ENCODE measurements around the gene PPP1CC. TPM values are rescaled to one million over a fixed set of nuclear protein-coding genes. Genes with fewer than 3 reads are reported as not detected.

The PPP1CC gene
- total RNA-seq, 3 donors from 2014 or later (not counting 1 experiment from before 2014, with no cell fraction given): 114 to 121 (median 117) TPM

DNA sequence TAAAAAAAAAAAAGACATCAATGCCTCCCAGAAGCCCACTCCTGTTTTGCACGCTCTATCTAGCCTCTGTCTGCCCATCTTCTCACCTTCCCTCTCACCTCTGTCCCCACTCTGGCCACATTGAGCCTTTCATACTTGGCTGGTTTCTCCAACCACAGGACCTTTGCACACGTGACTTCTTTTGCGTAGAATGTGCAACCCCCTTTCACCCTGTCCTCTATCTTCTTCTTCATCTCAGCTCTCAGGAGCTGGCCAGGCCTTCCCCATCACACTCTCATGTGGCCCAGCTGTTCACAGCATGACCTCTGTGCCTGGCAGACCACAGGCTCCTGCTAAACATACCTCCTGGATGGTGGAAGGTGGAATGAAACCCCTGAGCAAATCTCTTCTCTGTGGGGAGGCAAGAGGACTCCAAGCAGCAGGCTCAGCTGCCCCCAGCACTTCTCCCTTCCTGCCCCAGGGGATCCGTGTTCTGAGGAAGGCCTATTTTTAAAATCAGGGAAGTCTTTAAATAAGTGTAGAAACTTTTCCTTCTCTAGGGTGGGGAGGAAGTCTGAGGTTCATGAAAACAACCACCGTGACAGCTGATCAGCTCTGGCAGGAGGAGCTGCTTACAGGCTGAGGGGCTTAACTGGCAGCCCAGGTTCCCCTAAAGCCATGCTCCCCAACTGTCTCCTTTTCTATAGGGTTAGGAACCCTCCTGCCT, 65.3 kb downstream of the PPP1CC start:
- Mint-ChIP-seq H3K4me1 (peaks cover 52 to 63% of the 10 kb centered on the region in 2 donors), H3K36me3 (no peaks in the 10 kb centered on the region), H3K9me3 (peaks cover 0 to 3% of the 10 kb centered on the region in 2 donors), H3K27ac (peak overlapping the region; percentile 87 to 96), H3K4me3 (peak overlapping the region; percentile 90), H3K27me3 (ENCODE audit: low read depth in 2 of 2) (no peaks in the 10 kb centered on the region)
- TF ChIP-seq, protein P1, sequence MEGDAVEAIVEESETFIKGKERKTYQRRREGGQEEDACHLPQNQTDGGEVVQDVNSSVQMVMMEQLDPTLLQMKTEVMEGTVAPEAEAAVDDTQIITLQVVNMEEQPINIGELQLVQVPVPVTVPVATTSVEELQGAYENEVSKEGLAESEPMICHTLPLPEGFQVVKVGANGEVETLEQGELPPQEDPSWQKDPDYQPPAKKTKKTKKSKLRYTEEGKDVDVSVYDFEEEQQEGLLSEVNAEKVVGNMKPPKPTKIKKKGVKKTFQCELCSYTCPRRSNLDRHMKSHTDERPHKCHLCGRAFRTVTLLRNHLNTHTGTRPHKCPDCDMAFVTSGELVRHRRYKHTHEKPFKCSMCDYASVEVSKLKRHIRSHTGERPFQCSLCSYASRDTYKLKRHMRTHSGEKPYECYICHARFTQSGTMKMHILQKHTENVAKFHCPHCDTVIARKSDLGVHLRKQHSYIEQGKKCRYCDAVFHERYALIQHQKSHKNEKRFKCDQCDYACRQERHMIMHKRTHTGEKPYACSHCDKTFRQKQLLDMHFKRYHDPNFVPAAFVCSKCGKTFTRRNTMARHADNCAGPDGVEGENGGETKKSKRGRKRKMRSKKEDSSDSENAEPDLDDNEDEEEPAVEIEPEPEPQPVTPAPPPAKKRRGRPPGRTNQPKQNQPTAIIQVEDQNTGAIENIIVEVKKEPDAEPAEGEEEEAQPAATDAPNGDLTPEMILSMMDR (IDR thresholded peaks at IDR 0.05): no peak
- WGBS (ENCODE audit: insufficient coverage): 9% methylated on average over 4 of the region's 5 CpGs
- Histone ChIP-seq H3K27ac (ENCODE audit: low read length) (peak overlapping the region; percentile 66), H3K4me1 (ENCODE audit: control insufficient read depth, insufficient read depth, low read length) (peaks cover 62% of the 10 kb centered on the region), H3K9me3 (ENCODE audit: control insufficient read depth, insufficient read depth, low read length) (no peaks in the 10 kb centered on the region), H3K27me3 (ENCODE audit: control insufficient read depth, insufficient read depth, low read length) (no peaks in the 10 kb centered on the region), H3K4me3 (ENCODE audit: low read length) (no peak overlapping the region), H3K36me3 (ENCODE audit: control insufficient read depth, insufficient read depth, low read length) (peaks cover 7% of the 10 kb centered on the region)
- intact Hi-C loops (cut with micrococcal nuclease): no loop called here
- peak; percentile 73 to 84 (median 78) for ATAC-seq
- DNase-seq: peak in 1 of 2 donors; percentile 41

DNA sequence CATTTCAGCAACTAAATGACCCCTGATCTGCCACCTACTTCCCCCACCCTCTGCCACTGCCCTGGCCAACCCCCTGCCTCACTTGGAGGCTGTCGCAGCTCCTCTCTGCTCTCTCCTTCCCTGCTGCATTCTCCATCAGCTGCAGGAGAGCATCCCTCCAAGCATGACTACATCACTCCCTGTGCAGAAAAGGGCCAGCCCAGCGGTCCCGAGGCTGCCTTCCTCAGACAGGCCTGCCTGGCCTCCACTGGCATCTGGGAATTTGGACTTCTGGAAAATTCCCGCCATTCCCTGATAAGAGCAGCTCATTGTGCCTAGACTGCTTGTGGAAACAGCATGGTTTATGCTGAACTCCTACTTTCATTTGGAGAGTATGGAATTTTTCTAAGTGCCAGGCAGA, 66.5 kb downstream of the PPP1CC start:
- Mint-ChIP-seq H3K36me3 (no peaks in the 10 kb centered on the region), H3K27ac (peak overlapping the region; percentile 87 to 96), H3K9me3 (peaks cover 0 to 3% of the 10 kb centered on the region in 2 donors), H3K27me3 (ENCODE audit: low read depth in 2 of 2) (no peaks in the 10 kb centered on the region), H3K4me3 (no peak overlapping the region), H3K4me1 (peaks cover 46 to 57% of the 10 kb centered on the region in 2 donors)
- TF ChIP-seq, protein P1 (IDR thresholded peaks at IDR 0.05): no peak
- intact Hi-C loops (cut with micrococcal nuclease): no loop called here
- H3K36me3 ChIP-seq (ENCODE audit: control insufficient read depth, insufficient read depth, low read length): peaks cover 6% of the 10 kb centered on the region
- H3K4me3 ChIP-seq (ENCODE audit: low read length): no peak overlapping the region
- peak overlapping the region; percentile 66 for H3K27ac ChIP-seq (ENCODE audit: low read length)
- H3K27me3 ChIP-seq (ENCODE audit: control insufficient read depth, insufficient read depth, low read length): no peaks in the 10 kb centered on the region
- H3K9me3 ChIP-seq (ENCODE audit: control insufficient read depth, insufficient read depth, low read length): no peaks in the 10 kb centered on the region
- DNase-seq (no peak), ATAC-seq (no peak)
- 92% methylated on average over 4 of the region's 4 CpGs for WGBS (ENCODE audit: insufficient coverage)
- peaks cover 70% of the 10 kb centered on the region for H3K4me1 ChIP-seq (ENCODE audit: control insufficient read depth, insufficient read depth, low read length)

DNA sequence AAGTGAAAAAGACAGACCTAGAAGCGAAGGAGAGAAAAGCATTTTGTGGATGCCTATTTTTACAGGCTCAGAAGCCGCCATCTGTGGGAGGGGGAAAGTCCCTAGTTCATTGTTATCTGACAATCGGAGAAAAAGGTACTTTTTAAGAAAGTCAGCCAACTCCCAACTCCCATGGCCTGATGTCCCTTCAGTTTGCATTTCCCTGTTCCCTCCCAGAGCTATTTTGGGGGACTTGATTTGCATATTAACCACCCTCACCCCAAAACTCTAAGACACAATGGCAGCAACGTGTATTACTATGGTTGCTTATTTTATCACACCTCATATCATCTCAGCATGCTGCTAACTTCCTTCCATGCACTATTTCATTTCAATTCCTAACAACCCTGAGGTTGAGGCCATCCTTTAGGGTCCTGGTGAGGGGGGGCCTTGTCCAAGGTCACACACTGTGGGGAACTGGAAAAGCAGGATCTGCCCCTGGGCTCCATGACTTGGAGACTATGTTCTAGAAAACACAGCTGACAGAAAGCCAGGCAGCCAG, 72.5 kb downstream of the PPP1CC start:
- Mint-ChIP-seq H3K36me3 (peaks cover 8% of the 10 kb centered on the region), H3K27ac (peak overlapping the region; percentile 85 to 97), H3K9me3 (peaks cover 0 to 7% of the 10 kb centered on the region in 2 donors), H3K4me1 (peaks cover 51% of the 10 kb centered on the region in 2 donors), H3K4me3 (peak overlapping the region; percentile 71), H3K27me3 (ENCODE audit: low read depth in 2 of 2) (no peaks in the 10 kb centered on the region)
- ATAC-seq: peak; percentile 58 to 67 (median 61)
- peak in 1 of 2 donors; percentile 71 for DNase-seq
- H3K27ac ChIP-seq (ENCODE audit: low read length): peak overlapping the region; percentile 65
- intact Hi-C loops (cut with micrococcal nuclease): no loop called here
- peaks cover 5% of the 10 kb centered on the region for H3K9me3 ChIP-seq (ENCODE audit: control insufficient read depth, insufficient read depth, low read length)
- H3K4me3 ChIP-seq (ENCODE audit: low read length): no peak overlapping the region
- H3K36me3 ChIP-seq (ENCODE audit: control insufficient read depth, insufficient read depth, low read length): peaks cover 8% of the 10 kb centered on the region
- TF ChIP-seq, protein P1 (IDR thresholded peaks at IDR 0.05): no peak
- 4% methylated on average over 3 of the region's 4 CpGs for WGBS (ENCODE audit: insufficient coverage)
- peaks cover 55% of the 10 kb centered on the region for H3K4me1 ChIP-seq (ENCODE audit: control insufficient read depth, insufficient read depth, low read length)
- no peaks in the 10 kb centered on the region for H3K27me3 ChIP-seq (ENCODE audit: control insufficient read depth, insufficient read depth, low read length)

Other genes with a start within 250 kb of the PPP1CC start
- 100 to 1,000 TPM in 1 of 3 donors, 10 to 100 TPM in 2; 94.3 to 115 (median 99.6) TPM for gene VPS29, start 240.8 kb downstream of the PPP1CC start, total RNA-seq
- 1 to 10 TPM in 1 of 3 donors, under 1 TPM in 2; 0.18 to 1.8 (median 0.91) TPM for gene RAD9B, start 240.6 kb downstream of the PPP1CC start, total RNA-seq
- gene PPTC7, start 159.6 kb downstream of the PPP1CC start, total RNA-seq: 10 to 100 TPM; 44.0 to 52.7 (median 48.0) TPM
- gene TCTN1, start 128.8 kb downstream of the PPP1CC start, total RNA-seq: 1 to 10 TPM; 4.3 to 6.6 (median 5.2) TPM
- gene HVCN1, start 53.8 kb downstream of the PPP1CC start, total RNA-seq: 10 to 100 TPM; 12.5 to 18.4 (median 18.0) TPM
- not detected for gene CCDC63, start 104.1 kb upstream of the PPP1CC start, total RNA-seq
- not detected for gene MYL2, start 177.7 kb upstream of the PPP1CC start, total RNA-seq

Measured in natural killer cell (primary cell).